Mucosa of descending colon (tissue), 3 donors: ENCODE measurements around the gene PAM. TPM values are rescaled to one million over a fixed set of nuclear protein-coding genes. Genes with fewer than 3 reads are reported as not detected.

Source experiments
- ATAC-seq: fragments of 200-7000 bp; cut with Tn5 transposase; one replicate; pipeline ENCODE4 v1.9.1; 2020; ENCODE audit warnings: mild to moderate bottlenecking, moderate library complexity
- DNase-seq, 3 donors: peaks; one replicate each; pipeline ENCODE4 v3.0.0-alpha.2; 2020
- H3K36me3 ChIP-seq: fragments of 200-600 bp; one replicate; pipeline ENCODE4 v1.8.0; 2021; ENCODE audit warnings: low read depth, mild to moderate bottlenecking
- H3K4me1 ChIP-seq: fragments of 200-600 bp; one replicate; pipeline ENCODE4 v1.8.0; 2021; ENCODE audit warnings: low read depth, mild to moderate bottlenecking
- H3K4me3 ChIP-seq: fragments of 200-600 bp; one replicate; pipeline ENCODE4 v1.8.0; 2021; ENCODE audit warnings: mild to moderate bottlenecking
- H3K9me3 ChIP-seq: fragments of 200-600 bp; one replicate; pipeline ENCODE4 v1.8.0; 2021; ENCODE audit warnings: mild to moderate bottlenecking
- intact Hi-C, 2 donors: fragments of 100-400 bp; cut with DNase I in 1 of 2; cut with micrococcal nuclease in 1 of 2; formaldehyde crosslinking; loops; one replicate each; pipeline versions ENCODE4 v1.11.0 to v1.11.1; 2022; cut with DNase I, micrococcal nuclease
- total RNA-seq, 3 donors: library from RNA; stranded (reverse); fragmentation: NEBNext Ultra II Directional in 2 of 3; extraction: Animal tissue kit (Norgen Biotek cat#: 25700) in 2 of 3; gene quantifications; one replicate each; pipeline versions ENCODE4 v1.2.1 to v1.2.4, GENCODE V29; 2021 to 2023
- TF ChIP-seq, protein P1 (sequence below): fragments of 200-600 bp; IDR thresholded peaks from one replicate; pipeline ENCODE4 v1.8.0; 2022; ENCODE audit warnings: antibody characterized with exemption, mild to moderate bottlenecking
- donor health status: DM: no; HTN: no; CAD: no; lungs with moderate emphysema.
- donor health status: DM: no; HTN: no; CAD: no.
- donor health status: DM: no; HTN: yes; CAD: no.

PAM gene
- total RNA-seq, 3 donors from 2014 or later, result 59.7 to 164 (median 64.4) TPM

DNA sequence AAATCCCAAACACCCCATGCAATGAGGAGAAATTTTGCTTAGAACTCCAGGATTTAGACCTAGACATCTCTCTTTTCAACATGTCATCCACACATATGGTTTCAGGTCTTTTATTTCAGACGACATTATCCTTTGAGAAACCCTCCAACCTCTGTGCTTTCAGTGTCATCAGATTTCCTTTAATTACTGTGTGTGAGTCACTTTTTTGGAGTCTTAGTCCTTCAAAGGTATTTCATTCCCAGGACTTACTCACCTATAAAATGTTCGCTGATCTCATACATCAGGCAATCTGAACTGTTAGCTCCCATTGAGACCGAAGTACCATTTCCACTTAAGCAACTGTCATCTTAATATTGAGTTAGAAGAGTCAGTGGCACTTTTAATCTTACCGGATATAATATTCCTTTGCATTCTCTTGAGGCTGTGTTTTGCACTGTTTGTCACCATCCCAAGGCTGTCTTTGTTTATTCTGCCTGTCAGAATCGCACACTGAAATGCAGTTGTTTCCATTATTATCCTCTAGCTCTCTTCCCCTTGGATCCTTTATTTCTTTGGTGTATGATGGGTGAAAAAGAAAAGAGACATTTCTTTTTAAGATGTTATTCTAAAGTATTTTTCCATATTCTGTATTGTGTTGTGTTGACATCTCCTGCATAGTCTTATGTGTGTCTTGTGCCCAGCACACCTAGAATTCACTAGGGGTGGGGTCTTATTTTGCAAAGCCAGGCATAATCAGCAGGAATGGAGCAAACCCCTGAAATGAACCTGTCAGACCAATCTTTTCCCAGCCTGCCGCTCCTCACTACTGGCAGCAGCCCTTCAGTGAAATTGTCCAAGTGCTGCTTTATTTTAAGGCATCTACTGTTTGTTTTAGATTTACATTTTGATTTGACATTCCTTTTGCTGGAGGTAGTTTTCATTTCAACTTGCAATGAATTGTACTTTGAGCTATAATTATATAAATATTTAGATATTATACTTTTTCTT, 155.4 kb downstream of the PAM start:
- H3K36me3 ChIP-seq, result no peaks in the 10 kb centered on the region
- H3K4me3 ChIP-seq, result no peak overlapping the region
- no peak for DNase-seq
- intact Hi-C loops, result no loop called here
- no peaks in the 10 kb centered on the region for H3K4me1 ChIP-seq
- TF ChIP-seq, protein P1, sequence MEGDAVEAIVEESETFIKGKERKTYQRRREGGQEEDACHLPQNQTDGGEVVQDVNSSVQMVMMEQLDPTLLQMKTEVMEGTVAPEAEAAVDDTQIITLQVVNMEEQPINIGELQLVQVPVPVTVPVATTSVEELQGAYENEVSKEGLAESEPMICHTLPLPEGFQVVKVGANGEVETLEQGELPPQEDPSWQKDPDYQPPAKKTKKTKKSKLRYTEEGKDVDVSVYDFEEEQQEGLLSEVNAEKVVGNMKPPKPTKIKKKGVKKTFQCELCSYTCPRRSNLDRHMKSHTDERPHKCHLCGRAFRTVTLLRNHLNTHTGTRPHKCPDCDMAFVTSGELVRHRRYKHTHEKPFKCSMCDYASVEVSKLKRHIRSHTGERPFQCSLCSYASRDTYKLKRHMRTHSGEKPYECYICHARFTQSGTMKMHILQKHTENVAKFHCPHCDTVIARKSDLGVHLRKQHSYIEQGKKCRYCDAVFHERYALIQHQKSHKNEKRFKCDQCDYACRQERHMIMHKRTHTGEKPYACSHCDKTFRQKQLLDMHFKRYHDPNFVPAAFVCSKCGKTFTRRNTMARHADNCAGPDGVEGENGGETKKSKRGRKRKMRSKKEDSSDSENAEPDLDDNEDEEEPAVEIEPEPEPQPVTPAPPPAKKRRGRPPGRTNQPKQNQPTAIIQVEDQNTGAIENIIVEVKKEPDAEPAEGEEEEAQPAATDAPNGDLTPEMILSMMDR, result no peak
- peaks cover 3% of the 10 kb centered on the region for H3K9me3 ChIP-seq
- ATAC-seq, result no peak

DNA sequence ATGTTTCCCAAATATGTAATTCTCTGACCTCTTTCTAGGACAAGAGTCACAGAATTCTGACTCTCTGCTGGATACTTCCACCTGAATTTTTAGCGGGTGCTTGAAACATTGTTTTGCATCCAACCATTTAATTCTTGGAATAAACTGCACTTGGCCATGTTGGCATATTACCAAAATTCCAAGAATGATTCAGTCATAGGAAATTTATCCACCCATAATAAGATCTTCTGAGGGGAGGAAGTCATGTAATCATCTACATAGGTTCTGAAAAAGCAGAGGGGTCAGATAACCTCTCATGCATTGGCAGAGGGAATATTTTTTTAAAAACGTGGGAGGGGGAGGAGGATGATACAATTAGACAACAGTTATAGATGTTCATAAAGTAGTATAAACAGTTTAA, 156.9 kb downstream of the PAM start:
- no peaks in the 10 kb centered on the region for H3K4me1 ChIP-seq
- no peak overlapping the region for H3K4me3 ChIP-seq
- DNase-seq, result no peak
- TF ChIP-seq, protein P1, result no peak
- no peak for ATAC-seq
- no peaks in the 10 kb centered on the region for H3K36me3 ChIP-seq
- intact Hi-C loops, result no loop called here
- H3K9me3 ChIP-seq, result peaks cover under 1% of the 10 kb centered on the region

GRCh38 chr5:102916109-102916508, 161.0 kb downstream of the PAM start:
- no peaks in the 10 kb centered on the region for H3K9me3 ChIP-seq
- no peak for DNase-seq
- no peaks in the 10 kb centered on the region for H3K4me1 ChIP-seq
- intact Hi-C loops, result no loop called here
- no peak overlapping the region for H3K4me3 ChIP-seq
- no peaks in the 10 kb centered on the region for H3K36me3 ChIP-seq
- TF ChIP-seq, protein P1, result no peak
- no peak for ATAC-seq

DNA sequence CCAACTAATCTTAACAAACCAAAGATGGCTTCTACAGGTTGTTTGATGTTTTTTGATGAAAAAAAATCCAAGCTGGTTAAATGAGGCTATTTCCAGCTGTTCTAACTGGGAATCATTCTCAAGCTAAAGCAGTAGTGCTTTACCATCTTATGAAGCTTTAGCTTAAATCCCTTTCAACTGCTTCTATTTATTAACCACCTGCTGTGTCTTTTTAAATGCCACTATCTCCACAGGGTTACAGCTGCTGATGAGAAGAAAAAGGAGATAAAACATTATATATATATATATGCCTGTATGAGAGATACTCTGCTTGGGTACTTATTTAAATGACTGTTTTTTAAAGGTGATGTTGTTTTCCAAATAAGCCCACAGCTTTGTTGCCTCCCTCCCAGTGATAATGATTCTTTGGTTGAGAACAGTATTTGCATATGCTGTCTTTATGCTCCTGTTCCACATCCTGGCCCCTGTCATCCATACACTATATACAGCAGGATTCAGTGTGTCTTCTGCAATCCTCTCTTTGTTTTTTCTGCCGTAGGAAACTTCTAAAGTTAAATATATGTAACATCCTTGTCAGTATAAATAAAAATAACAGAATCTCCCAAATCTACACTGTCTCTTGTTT, 164.0 kb downstream of the PAM start:
- DNase-seq, result no peak

DNA sequence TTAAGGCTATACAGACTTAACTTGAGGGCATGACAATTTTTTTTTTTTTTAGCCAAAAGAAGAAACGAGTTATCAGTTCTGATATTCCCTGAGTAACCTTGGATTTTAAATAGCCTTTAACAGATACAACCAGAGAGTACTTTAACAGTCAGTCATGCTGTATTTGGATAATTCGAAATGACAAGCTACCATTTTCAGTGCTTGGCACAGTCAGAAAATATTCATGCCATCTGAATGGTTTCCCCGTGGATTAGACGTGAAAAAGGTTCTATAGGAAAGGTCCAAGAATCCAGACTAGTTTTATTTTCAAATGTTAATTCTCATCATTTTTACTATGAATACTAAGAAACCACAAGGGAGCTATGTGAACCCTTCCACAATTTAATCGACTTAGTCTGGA, 165.7 kb downstream of the PAM start:
- no peak for DNase-seq
- intact Hi-C loops, result no loop called here
- Histone ChIP-seq H3K9me3 (no peaks in the 10 kb centered on the region), H3K4me3 (no peak overlapping the region), H3K36me3 (no peaks in the 10 kb centered on the region), H3K4me1 (peaks cover 4% of the 10 kb centered on the region)
- no peak for ATAC-seq
- TF ChIP-seq, protein P1, result no peak

More for the DNA sequence above, 164.0 kb downstream of the PAM start:
- Histone ChIP-seq H3K4me3 (no peak overlapping the region), H3K9me3 (no peaks in the 10 kb centered on the region), H3K4me1 (peaks cover 4% of the 10 kb centered on the region), H3K36me3 (no peaks in the 10 kb centered on the region)
- TF ChIP-seq, protein P1, result no peak
- intact Hi-C loops, result no loop called here
- ATAC-seq, result no peak
